Measurements from ENCODE around the gene VKORC1. TPM values are rescaled to one million over a fixed set of nuclear protein-coding genes. Genes with fewer than 3 reads are reported as not detected.
A peak's percentile ranks its signal among the peaks of the same experiment; 100 is the strongest.

VKORC1 gene
- total RNA-seq, 3 donors from 2014 or later = 62.8 to 63.8 (median 63.5) TPM

- ATAC-seq = peak; percentile 94 to 96
- Mint-ChIP-seq H3K36me3 (ENCODE audit: insufficient read depth) (peaks cover 19% of the 10 kb centered on the region), H3K27me3 (ENCODE audit: low read depth) (no peaks in the 10 kb centered on the region), H3K9me3 (no peaks in the 10 kb centered on the region), H3K4me1 (ENCODE audit: low read depth) (peaks cover 16% of the 10 kb centered on the region), H3K4me3 (peak within 1 kb of the TSS; percentile 88)
- DNase-seq = peak; percentile 95
Measured at GRCh38 chr16:31117384-31118222, 23.0 kb upstream of the VKORC1 start, which contains the start of gene KAT8. Gene KAT8 (plus strand): TSS chr16:31117664. CDS start chr16:31117682, 18 bp downstream.

DNA sequence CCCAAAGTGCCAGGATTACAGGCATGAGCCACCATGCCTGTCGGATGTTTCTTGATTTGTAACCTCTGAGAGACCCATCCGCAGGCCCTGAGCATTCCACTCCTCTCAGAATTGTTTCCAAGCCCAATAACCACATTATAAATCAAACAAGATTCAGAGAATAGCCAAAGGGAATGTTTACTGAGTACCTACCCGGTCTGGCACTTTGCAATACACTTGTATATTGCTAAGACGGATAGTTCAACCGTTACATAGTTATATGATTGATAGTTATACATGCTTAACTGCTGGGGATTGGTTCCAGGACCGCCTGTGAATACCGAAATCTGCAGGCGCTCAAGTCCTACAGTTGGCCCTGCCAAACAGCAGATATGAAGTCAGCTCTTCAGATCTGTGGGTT lies 19.9 kb upstream of the VKORC1 start:
- Mint-ChIP-seq H3K36me3 (ENCODE audit: insufficient read depth) (peaks cover 15% of the 10 kb centered on the region), H3K4me1 (ENCODE audit: low read depth) (peaks cover 18% of the 10 kb centered on the region), H3K9me3 (no peaks in the 10 kb centered on the region), H3K27me3 (ENCODE audit: low read depth) (no peaks in the 10 kb centered on the region), H3K4me3 (no peak overlapping the region)
- DNase-seq (no peak), ATAC-seq (no peak)

DNA sequence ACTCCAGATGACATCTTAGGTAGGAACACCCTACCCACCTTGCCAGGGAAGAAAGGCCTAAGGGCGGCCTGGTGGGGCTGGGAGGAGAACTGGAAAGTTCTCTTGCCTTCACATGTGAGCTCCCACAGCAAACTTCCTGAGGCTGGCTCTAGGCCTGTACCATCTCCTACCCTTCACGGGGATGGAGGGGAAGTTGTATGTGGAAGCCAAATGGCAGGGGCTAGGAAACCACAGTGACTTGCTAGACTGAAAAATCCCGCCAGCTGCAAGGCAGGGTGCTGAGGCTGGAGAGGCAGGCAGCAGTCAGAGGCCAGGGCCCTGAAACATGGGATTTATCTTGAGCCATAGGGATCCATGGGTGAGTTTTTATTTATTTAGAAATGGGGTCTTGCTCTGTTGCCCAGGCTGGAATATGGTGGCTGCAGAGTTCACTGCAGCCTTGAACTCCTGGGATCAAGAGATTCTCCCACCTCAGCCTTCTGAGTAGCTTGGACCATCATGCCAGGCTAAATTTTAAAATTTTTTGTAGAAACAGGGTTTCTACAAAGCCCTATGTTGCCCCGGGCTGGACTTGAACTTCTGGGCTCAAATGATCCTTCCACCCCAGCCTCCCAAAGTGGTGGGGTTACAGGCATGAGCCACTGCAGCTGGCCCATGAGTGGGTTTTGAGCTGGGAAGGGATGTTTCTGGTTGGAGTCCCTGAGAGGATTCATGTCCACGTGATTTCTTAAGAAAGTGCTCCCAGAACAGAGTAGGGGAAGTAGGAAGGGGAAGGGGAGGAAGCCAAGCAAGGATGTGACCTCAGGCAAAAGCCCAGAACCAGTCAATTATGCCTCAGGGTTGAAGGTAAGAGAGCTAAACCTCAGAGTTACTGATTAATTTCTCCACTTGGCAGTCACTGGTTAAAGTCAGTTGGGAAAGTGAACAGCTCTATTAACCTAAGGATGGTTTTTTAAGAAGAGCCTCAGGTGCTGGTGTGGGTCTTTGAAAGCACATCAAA lies 18.8 kb upstream of the VKORC1 start:
- ATAC-seq (no peak), DNase-seq (no peak)
- Mint-ChIP-seq H3K27me3 (ENCODE audit: low read depth) (no peaks in the 10 kb centered on the region), H3K4me3 (no peak overlapping the region), H3K4me1 (ENCODE audit: low read depth) (peaks cover 12% of the 10 kb centered on the region), H3K36me3 (ENCODE audit: insufficient read depth) (peaks cover 14% of the 10 kb centered on the region), H3K9me3 (no peaks in the 10 kb centered on the region)

DNA sequence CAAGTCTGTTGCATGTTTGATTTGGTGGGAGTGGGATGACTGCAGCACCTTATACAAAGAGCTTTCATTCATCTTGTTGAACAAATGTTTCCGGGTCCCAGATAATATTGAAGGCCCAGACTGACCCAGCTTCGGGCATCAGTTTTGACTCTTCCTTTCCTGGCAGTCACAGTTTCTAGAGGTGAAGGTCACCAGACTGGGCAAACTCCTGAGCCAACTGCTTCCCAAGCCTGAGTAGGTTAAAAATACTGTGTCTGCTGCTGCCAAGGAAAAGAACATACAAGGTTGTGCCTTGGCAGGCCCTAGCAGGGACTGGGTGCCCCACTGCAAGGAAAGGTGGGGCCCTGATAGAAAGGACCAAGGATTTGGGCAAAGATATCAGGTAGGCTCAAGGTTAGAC lies 18.1 kb upstream of the VKORC1 start:
- Mint-ChIP-seq H3K4me3 (no peak overlapping the region), H3K36me3 (ENCODE audit: insufficient read depth) (peaks cover 13% of the 10 kb centered on the region), H3K9me3 (no peaks in the 10 kb centered on the region), H3K27me3 (ENCODE audit: low read depth) (no peaks in the 10 kb centered on the region), H3K4me1 (ENCODE audit: low read depth) (peaks cover 10% of the 10 kb centered on the region)
- no peak for ATAC-seq
- no peak for DNase-seq

GRCh38 chr16:31111881-31112466 lies 17.4 kb upstream of the VKORC1 start:
- Mint-ChIP-seq H3K4me1 (ENCODE audit: low read depth) (peaks cover 14% of the 10 kb centered on the region), H3K4me3 (no peak overlapping the region), H3K27me3 (ENCODE audit: low read depth) (no peaks in the 10 kb centered on the region), H3K9me3 (no peaks in the 10 kb centered on the region), H3K36me3 (ENCODE audit: insufficient read depth) (peaks cover 13% of the 10 kb centered on the region)
- DNase-seq (no peak), ATAC-seq (no peak)

DNA sequence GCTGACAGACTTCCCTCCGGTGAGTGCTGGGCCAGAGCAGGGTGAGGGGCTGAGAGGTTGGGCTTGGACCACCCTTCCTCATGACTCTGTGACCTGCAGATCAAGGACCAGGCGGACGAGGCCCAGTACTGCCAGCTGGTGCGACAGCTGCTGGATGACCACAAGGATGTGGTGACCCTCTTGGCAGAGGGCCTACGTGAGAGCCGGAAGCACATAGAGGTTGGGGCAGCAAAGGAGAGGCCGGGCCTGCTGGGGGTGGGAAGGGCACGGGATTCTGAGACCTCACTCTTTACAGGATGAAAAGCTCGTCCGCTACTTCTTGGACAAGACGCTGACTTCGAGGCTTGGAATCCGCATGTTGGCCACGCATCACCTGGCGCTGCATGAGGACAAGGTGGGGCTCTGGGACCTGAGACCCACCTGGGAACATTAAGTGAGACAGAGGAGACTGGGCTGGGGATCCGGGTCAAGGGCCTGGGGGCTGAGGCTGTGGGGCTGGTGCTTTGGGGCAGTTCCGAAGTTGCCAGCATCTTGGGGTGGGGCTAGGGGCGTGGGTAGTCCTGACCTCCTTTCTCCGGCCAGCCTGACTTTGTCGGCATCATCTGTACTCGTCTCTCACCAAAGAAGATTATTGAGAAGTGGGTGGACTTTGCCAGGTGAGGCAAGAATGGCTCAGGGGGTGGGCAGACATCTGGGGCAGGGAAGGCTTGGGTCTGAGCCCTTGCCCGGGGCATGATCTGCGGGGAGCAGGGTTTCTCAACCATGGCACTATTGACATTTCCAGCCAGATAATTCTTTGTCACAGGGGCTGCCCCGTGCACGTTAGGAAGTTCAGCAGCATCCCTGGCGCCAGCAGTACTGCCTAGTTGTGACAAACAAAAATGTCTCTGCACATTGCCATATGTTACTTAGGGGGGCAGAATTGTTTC lies 15.8 kb upstream of the VKORC1 start:
- H3K4me1 Mint-ChIP-seq (ENCODE audit: low read depth) = peaks cover 17% of the 10 kb centered on the region
- H3K4me3 Mint-ChIP-seq = peak overlapping the region; percentile 81
- ATAC-seq (no peak), DNase-seq (no peak)
- H3K36me3 Mint-ChIP-seq (ENCODE audit: insufficient read depth) = peaks cover 13% of the 10 kb centered on the region
- H3K9me3 Mint-ChIP-seq = no peaks in the 10 kb centered on the region
- H3K27me3 Mint-ChIP-seq (ENCODE audit: low read depth) = no peaks in the 10 kb centered on the region

- peak overlapping the region; percentile 81 for H3K4me3 Mint-ChIP-seq
- DNase-seq (no peak), ATAC-seq (no peak)
- peaks cover 17% of the 10 kb centered on the region for H3K4me1 Mint-ChIP-seq (ENCODE audit: low read depth)
- no peaks in the 10 kb centered on the region for H3K27me3 Mint-ChIP-seq (ENCODE audit: low read depth)
- H3K9me3 Mint-ChIP-seq = no peaks in the 10 kb centered on the region
- peaks cover 13% of the 10 kb centered on the region for H3K36me3 Mint-ChIP-seq (ENCODE audit: insufficient read depth)
Measured at GRCh38 chr16:31109622-31110021, 15.0 kb upstream of the VKORC1 start.

- peak in 1 of 2 donors; percentile 3 for ATAC-seq
- peaks cover 13% of the 10 kb centered on the region for H3K36me3 Mint-ChIP-seq (ENCODE audit: insufficient read depth)
Measured at GRCh38 chr16:31108794-31109558, 14.4 kb upstream of the VKORC1 start.

GRCh38 chr16:31108035-31108793 lies 13.6 kb upstream of the VKORC1 start, which contains the start of gene BCKDK:
Gene BCKDK (plus strand): TSS chr16:31108386. CDS start chr16:31109224, 838 bp downstream.
- Mint-ChIP-seq H3K4me1 (ENCODE audit: low read depth) (peaks cover 16% of the 10 kb centered on the region), H3K4me3 (peak within 1 kb of the TSS; percentile 82), H3K36me3 (ENCODE audit: insufficient read depth) (peaks cover 13% of the 10 kb centered on the region), H3K9me3 (no peaks in the 10 kb centered on the region), H3K27me3 (ENCODE audit: low read depth) (no peaks in the 10 kb centered on the region)
- peak; percentile 89 to 90 for ATAC-seq
- peak; percentile 62 for DNase-seq

More at GRCh38 chr16:31108794-31109558, 14.4 kb upstream of the VKORC1 start:
- H3K4me3 Mint-ChIP-seq = peak overlapping the region; percentile 81
- H3K27me3 Mint-ChIP-seq (ENCODE audit: low read depth) = no peaks in the 10 kb centered on the region
- peaks cover 17% of the 10 kb centered on the region for H3K4me1 Mint-ChIP-seq (ENCODE audit: low read depth)
- H3K9me3 Mint-ChIP-seq = no peaks in the 10 kb centered on the region
- DNase-seq = no peak

- H3K9me3 Mint-ChIP-seq = no peaks in the 10 kb centered on the region
- H3K4me1 Mint-ChIP-seq (ENCODE audit: low read depth) = peaks cover 16% of the 10 kb centered on the region
- H3K27me3 Mint-ChIP-seq (ENCODE audit: low read depth) = no peaks in the 10 kb centered on the region
Measured at GRCh38 chr16:31107465-31107867, 12.9 kb upstream of the VKORC1 start.

DNA sequence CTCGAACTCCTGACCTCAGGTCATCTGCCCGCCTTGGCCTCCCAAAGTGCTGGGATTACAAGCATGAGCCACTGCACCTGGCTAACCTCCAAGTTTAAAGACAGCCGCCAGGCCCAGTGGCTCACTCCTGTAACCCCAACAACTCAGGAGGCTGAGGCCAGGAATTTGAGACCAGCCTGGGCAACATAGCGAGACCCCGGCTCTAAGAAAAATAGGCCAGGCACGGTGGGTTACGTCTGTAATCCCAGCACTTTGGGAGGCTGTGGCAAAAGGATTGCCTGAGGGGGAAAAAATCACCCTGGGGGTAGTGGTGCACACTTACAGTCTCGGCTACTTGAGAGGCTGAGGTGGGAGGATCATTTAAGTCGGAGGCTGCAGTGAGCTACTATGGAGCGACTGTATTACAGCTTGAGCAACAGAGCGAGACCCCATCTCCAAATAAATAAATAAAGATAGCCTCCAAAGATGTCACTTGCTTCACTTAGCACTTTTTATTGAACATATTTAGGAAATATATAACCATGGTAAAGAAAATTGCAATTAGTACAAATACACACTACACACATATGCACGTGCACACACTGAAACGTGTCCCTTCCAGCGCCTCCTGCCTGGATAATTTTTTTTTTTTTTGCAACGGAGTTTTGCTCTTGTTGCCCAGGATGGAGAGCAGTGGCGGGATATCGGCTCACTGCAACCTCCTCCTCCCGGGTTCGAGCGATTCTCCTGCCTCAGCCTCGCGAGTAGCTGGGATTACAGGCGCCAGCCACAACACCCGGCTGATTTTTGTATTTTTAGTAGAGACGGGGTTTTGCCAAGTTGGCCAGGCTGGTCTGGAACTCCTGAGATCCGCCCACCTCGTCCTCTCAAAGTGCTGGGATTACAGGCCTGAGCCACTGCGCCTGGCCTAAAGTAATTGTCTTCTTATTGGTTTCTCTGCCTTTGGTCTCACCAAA lies 12.2 kb upstream of the VKORC1 start:
- peak overlapping the region; percentile 82 for H3K4me3 Mint-ChIP-seq
- H3K36me3 Mint-ChIP-seq (ENCODE audit: insufficient read depth) = peaks cover 8% of the 10 kb centered on the region
- peaks cover 16% of the 10 kb centered on the region for H3K4me1 Mint-ChIP-seq (ENCODE audit: low read depth)
- ATAC-seq (no peak), DNase-seq (no peak)
- H3K9me3 Mint-ChIP-seq = no peaks in the 10 kb centered on the region
- no peaks in the 10 kb centered on the region for H3K27me3 Mint-ChIP-seq (ENCODE audit: low read depth)

More at GRCh38 chr16:31107465-31107867, 12.9 kb upstream of the VKORC1 start:
- ATAC-seq (peak; percentile 57 to 67), DNase-seq (no peak)
- H3K4me3 Mint-ChIP-seq = peak overlapping the region; percentile 82
- peaks cover 9% of the 10 kb centered on the region for H3K36me3 Mint-ChIP-seq (ENCODE audit: insufficient read depth)

Measured in activated T-cell treated with anti-CD3 and anti-CD28 coated beads, Interleukin-2, amount 50 U/mL, for 4 hours (primary cell).